Esophagus squamous epithelium (tissue), 5 donors: Measurements from ENCODE around the gene PLEK2. TPM values are rescaled to one million over a fixed set of nuclear protein-coding genes. Genes with fewer than 3 reads are reported as not detected.

Experiments
- DNase-seq: peaks from one replicate; lab custom pipeline; 2025; lab: John Stamatoyannopoulos, UW
- H3K27ac ChIP-seq, 4 donors: fragments of 200-600 bp; sonication (generic); one replicate each; pipeline ENCODE4 v1.5.1; 2016 to 2019; ENCODE audit warnings: mild to moderate bottlenecking in 1 of 4
- H3K27me3 ChIP-seq, 4 donors: fragments of 200-600 bp; sonication (generic); 1 replicate in 3 of 4; 2 replicates in 1 of 4; pipeline versions ENCODE4 v1.5.1 to v1.6.0; 2017 to 2021; ENCODE audit warnings: antibody characterized with exemption in 1 of 4
- H3K36me3 ChIP-seq, 3 donors: fragments of 200-600 bp; sonication (generic); one replicate each; pipeline ENCODE4 v1.5.1; 2016 to 2019
- H3K4me1 ChIP-seq, 3 donors: fragments of 200-600 bp; sonication (generic); one replicate each; pipeline ENCODE4 v1.5.1; 2017 to 2019
- H3K4me3 ChIP-seq, 4 donors: fragments of 200-600 bp; sonication (generic); 1 replicate in 3 of 4; 2 replicates in 1 of 4; pipeline ENCODE4 v1.5.1; 2016 to 2019; ENCODE audit warnings: mild to moderate bottlenecking in 2 of 4, moderate library complexity in 1 of 4
- H3K9me3 ChIP-seq, 3 donors: fragments of 200-600 bp; sonication (generic); one replicate each; pipeline ENCODE4 v1.5.1; 2016 to 2019
- POLR2A ChIP-seq, 4 donors: fragments of 450-650 bp; IDR thresholded peaks; one replicate each; pipeline ENCODE4 v1.6.1; 2017; ENCODE audit warnings: antibody characterized with exemption in 4 of 4, mild to moderate bottlenecking in 4 of 4, moderate library complexity in 3 of 4
- WGBS, 2 donors: methylation state at CpG; one replicate each; pipeline ENCODE4 v1.1.5; 2018; 5-methylcytosine and 5-hydroxymethylcytosine counted together
- intact Hi-C: fragments of 100-400 bp; cut with DNase I; formaldehyde crosslinking; loops from one replicate; pipeline ENCODE4 v1.15.0; 2022
- total RNA-seq, 4 donors: library from RNA; depleted of rRNA; stranded (reverse); fragments of >200 nt; gene quantifications; one replicate each; pipeline ENCODE4 v1.1.0, GENCODE V29; 2016
- TF ChIP-seq, protein P1 (sequence below), 6 experiments: fragments of 450-650 bp in 4 of 6; fragments of 200-600 bp in 2 of 6; sonication (generic) in 2 of 6; IDR thresholded peaks; one replicate each; pipeline ENCODE4 v1.5.1; 2016 to 2019; ENCODE audit warnings: antibody characterized with exemption in 6 of 6, mild to moderate bottlenecking in 4 of 6, moderate library complexity in 4 of 6
- donor health status: DM: yes; HTN: yes; CAD: no.

PLEK2 gene
- total RNA-seq, 4 donors from 2014 or later = 7.6 to 19.9 (median 13.1) TPM

GRCh38 chr14:67400434-67400833, 11.5 kb downstream of the PLEK2 start:
- H3K4me3 ChIP-seq = no peak overlapping the region
- no peaks in the 10 kb centered on the region for H3K9me3 ChIP-seq
- H3K36me3 ChIP-seq = peaks cover 0 to 10% (median 0%) of the 10 kb centered on the region in 3 donors
- no peak for DNase-seq
- H3K4me1 ChIP-seq = no peaks in the 10 kb centered on the region
- TF ChIP-seq, protein P1, sequence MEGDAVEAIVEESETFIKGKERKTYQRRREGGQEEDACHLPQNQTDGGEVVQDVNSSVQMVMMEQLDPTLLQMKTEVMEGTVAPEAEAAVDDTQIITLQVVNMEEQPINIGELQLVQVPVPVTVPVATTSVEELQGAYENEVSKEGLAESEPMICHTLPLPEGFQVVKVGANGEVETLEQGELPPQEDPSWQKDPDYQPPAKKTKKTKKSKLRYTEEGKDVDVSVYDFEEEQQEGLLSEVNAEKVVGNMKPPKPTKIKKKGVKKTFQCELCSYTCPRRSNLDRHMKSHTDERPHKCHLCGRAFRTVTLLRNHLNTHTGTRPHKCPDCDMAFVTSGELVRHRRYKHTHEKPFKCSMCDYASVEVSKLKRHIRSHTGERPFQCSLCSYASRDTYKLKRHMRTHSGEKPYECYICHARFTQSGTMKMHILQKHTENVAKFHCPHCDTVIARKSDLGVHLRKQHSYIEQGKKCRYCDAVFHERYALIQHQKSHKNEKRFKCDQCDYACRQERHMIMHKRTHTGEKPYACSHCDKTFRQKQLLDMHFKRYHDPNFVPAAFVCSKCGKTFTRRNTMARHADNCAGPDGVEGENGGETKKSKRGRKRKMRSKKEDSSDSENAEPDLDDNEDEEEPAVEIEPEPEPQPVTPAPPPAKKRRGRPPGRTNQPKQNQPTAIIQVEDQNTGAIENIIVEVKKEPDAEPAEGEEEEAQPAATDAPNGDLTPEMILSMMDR (IDR thresholded peaks at IDR 0.05) = no peak
- TF ChIP-seq POLR2A (IDR thresholded peaks at IDR 0.05) = no peak
- intact Hi-C loops = no loop called here
- H3K27ac ChIP-seq = no peak overlapping the region
- H3K27me3 ChIP-seq = no peaks in the 10 kb centered on the region
- 85 to 90% methylated on average over 3 to 4 of the region's 4 CpGs for WGBS, 2 donors

DNA sequence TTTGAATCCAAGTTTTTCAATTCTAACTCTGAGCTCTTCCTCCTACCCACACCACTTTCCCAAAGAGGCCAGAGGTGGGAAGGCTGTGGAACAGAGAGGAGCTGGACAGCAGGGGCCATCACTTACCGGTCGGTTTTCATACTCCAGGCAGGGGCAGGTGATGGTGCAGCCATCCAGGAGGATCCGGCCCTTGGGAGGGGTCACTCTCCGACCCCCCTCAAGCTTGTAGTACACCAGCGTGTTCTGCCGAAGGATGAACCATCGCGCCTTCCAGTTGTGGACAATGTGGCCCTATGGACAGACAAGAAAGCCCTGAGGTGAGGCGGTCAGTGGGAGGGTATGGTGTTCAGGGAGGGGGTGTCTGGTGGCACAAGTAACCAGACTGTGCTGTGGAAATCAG, 14.4 kb downstream of the PLEK2 start:
- intact Hi-C loops = no loop called here
- Histone ChIP-seq H3K9me3 (no peaks in the 10 kb centered on the region), H3K36me3 (peaks cover 0 to 39% (median 0%) of the 10 kb centered on the region in 3 donors), H3K4me1 (no peaks in the 10 kb centered on the region), H3K27ac (no peak overlapping the region), H3K27me3 (no peaks in the 10 kb centered on the region), H3K4me3 (no peak overlapping the region)
- no peak for DNase-seq
- WGBS, 2 donors = 87 to 98% methylated on average over 3 to 9 of the region's 9 CpGs
- TF ChIP-seq, protein P1 (IDR thresholded peaks at IDR 0.05) = no peak
- TF ChIP-seq POLR2A (IDR thresholded peaks at IDR 0.05) = no peak

DNA sequence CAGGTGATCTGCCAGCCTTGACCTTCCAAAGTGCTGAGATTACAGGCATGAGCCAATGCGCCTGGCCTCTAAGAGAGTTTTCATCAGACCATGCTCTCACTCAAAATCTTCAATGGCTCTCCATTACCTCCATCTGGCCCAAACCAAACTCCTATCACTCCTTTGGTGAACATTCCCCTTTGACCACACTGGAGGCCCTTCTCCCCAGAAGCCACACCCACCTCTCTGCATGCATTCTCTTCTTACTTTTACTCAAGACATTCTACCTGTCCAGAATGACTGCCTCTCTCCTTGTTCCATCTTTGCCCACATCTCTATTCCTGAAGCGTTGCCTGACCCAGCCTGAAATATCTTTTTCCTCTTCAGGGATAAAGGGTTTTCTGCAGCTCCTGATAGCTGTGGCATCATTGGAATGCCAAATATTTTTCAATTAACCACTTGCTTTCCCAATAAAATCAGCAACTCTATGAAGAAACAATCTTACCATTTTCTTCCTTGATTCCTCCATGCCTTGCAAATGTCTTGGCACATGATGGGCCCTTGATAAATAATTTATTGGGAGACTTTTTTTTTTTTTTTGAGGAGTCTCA, 15.5 kb downstream of the PLEK2 start:
- 83 to 86% methylated on average over 2 of the region's 2 CpGs for WGBS, 2 donors

GRCh38 chr14:67395876-67396189, 16.1 kb downstream of the PLEK2 start:
- Histone ChIP-seq H3K4me3 (no peak overlapping the region), H3K27ac (no peak overlapping the region), H3K27me3 (no peaks in the 10 kb centered on the region), H3K9me3 (no peaks in the 10 kb centered on the region), H3K36me3 (peaks cover 0 to 41% (median 0%) of the 10 kb centered on the region in 3 donors), H3K4me1 (no peaks in the 10 kb centered on the region)
- 78 to 88% methylated on average over 5 of the region's 5 CpGs for WGBS, 2 donors
- no peak for DNase-seq
- intact Hi-C loops = no loop called here
- no peak for TF ChIP-seq POLR2A (IDR thresholded peaks at IDR 0.05)
- TF ChIP-seq, protein P1 (IDR thresholded peaks at IDR 0.05) = no peak

More for the DNA sequence above, 15.5 kb downstream of the PLEK2 start:
- no peak for TF ChIP-seq POLR2A (IDR thresholded peaks at IDR 0.05)
- intact Hi-C loops = no loop called here
- Histone ChIP-seq H3K27me3 (no peaks in the 10 kb centered on the region), H3K4me1 (no peaks in the 10 kb centered on the region), H3K4me3 (no peak overlapping the region), H3K27ac (no peak overlapping the region), H3K36me3 (peaks cover 0 to 41% (median 0%) of the 10 kb centered on the region in 3 donors), H3K9me3 (no peaks in the 10 kb centered on the region)
- DNase-seq = no peak

DNA sequence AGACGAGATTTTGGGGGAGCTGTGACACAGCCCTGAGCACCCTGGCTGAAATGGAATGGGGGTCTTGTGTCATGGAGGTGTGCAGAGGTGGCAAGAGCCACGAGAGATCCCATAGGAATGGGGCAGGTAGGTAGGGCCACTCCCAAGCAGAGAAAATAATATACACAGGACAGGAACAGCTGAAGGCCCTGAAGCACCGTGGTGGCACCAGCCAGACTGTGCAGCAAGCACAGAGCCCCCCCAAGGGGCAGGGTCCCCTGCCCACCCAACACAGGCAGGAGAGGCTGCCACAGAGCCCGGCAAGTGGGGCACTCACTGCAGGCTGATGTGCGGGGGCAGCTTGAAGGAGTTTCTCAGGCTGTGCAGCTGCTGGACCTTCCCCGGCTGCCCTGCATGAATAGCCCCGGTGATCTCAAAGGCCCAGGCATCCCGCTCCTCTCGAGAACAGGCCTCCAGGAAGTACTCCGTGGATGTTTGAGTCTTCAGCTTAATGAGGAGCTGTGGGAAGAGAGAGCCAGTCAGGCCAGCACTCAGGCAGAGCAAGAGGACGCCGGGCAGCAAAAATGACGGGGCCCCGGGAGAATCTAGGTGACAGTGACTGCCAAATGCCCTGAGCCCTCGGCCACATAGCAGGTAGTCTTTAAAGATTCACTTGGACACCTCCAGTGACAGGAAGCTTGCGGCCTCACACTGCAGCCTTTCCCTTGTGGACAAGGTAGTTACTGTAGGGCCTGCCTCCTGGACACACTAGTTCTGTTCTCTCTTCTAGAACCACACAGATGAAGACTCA, 16.7 kb downstream of the PLEK2 start:
- H3K4me3 ChIP-seq = no peak overlapping the region
- no peaks in the 10 kb centered on the region for H3K9me3 ChIP-seq
- TF ChIP-seq, protein P1 (IDR thresholded peaks at IDR 0.05) = no peak
- no peak for TF ChIP-seq POLR2A (IDR thresholded peaks at IDR 0.05)
- no peak for DNase-seq
- intact Hi-C loops = no loop called here
- peaks cover 0 to 41% (median 0%) of the 10 kb centered on the region in 3 donors for H3K36me3 ChIP-seq
- WGBS, 2 donors = 93 to 96% methylated on average over 3 to 10 of the region's 16 CpGs
- H3K27ac ChIP-seq = no peak overlapping the region
- no peaks in the 10 kb centered on the region for H3K27me3 ChIP-seq
- no peaks in the 10 kb centered on the region for H3K4me1 ChIP-seq
